Keratinocyte (primary cell): ENCODE results near the gene FES. TPM values are rescaled to one million over a fixed set of nuclear protein-coding genes. Genes with fewer than 3 reads are reported as not detected.

Experiments used
- DNase-seq: peaks from one replicate; pipeline ENCODE4 v3.0.0-alpha.2; 2011; ENCODE audit warnings: low read depth, missing footprints, low spot score
- FAIRE-seq: peaks from 2 replicates; lab custom pipeline; 2011; peaks lifted over from hg19 to GRCh38; lab: Jason Lieb, UNC
- H2AFZ ChIP-seq: 2 replicates; pipeline ENCODE4 v1.6.0; 2012; ENCODE audit warnings: low read length, control low read depth, inconsistent platforms; ENCODE audit not compliant: control insufficient read depth
- H3K27ac ChIP-seq: 2 replicates; pipeline ENCODE4 v1.5.1; 2011; ENCODE audit warnings: low read length; ENCODE audit not compliant: control insufficient read depth, insufficient read depth
- H3K27me3 ChIP-seq: 3 replicates; pipeline ENCODE4 v1.6.0; 2011; ENCODE audit warnings: low read length; ENCODE audit not compliant: control insufficient read depth, insufficient read depth; ENCODE audit errors: extremely low read depth
- H3K36me3 ChIP-seq, 2 experiments: 2 replicates in 1 of 2; 3 replicates in 1 of 2; pipeline ENCODE4 v1.5.1; 2011; ENCODE audit warnings: low read length in 2 of 2, mild to moderate bottlenecking in 1 of 2; ENCODE audit not compliant: control insufficient read depth in 2 of 2, insufficient read depth in 2 of 2; ENCODE audit errors: extremely low read depth in 1 of 2
- H3K4me1 ChIP-seq: 3 replicates; pipeline ENCODE4 v1.5.1; 2011; ENCODE audit warnings: low read length; ENCODE audit not compliant: control insufficient read depth, insufficient read depth; ENCODE audit errors: extremely low read depth
- H3K4me2 ChIP-seq: 3 replicates; pipeline ENCODE4 v1.6.0; 2011; ENCODE audit warnings: low read depth, low read length; ENCODE audit not compliant: control insufficient read depth, insufficient read depth; ENCODE audit errors: extremely low read depth
- H3K4me3 ChIP-seq, 3 experiments: fragments of 200-600 bp in 1 of 3; sonication (generic) in 1 of 3; 2 replicates in 2 of 3; 3 replicates in 1 of 3; pipeline ENCODE4 v1.5.1; 2011 to 2016; ENCODE audit warnings: low read length in 3 of 3, mild to moderate bottlenecking in 3 of 3, control low read depth in 2 of 3, inconsistent platforms in 1 of 3, low read depth in 1 of 3, mixed read lengths in 1 of 3, mixed run types in 1 of 3, moderate library complexity in 1 of 3; ENCODE audit not compliant: control insufficient read depth in 2 of 3, insufficient read depth in 2 of 3; ENCODE audit errors: extremely low read depth in 1 of 3
- H3K79me2 ChIP-seq: 2 replicates; pipeline ENCODE4 v1.6.0; 2012; ENCODE audit warnings: low read length; ENCODE audit not compliant: control insufficient read depth, insufficient read depth
- H3K9ac ChIP-seq: 3 replicates; pipeline ENCODE4 v1.6.0; 2011; ENCODE audit warnings: low read length; ENCODE audit not compliant: control insufficient read depth, insufficient read depth; ENCODE audit errors: extremely low read depth
- H3K9me1 ChIP-seq: 3 replicates; pipeline ENCODE4 v1.6.0; 2011; ENCODE audit warnings: low read length; ENCODE audit not compliant: control insufficient read depth, insufficient read depth; ENCODE audit errors: extremely low read depth
- H3K9me3 ChIP-seq: 2 replicates; pipeline ENCODE4 v1.5.1; 2012; ENCODE audit warnings: low read depth, low read length; ENCODE audit not compliant: control insufficient read depth
- H4K20me1 ChIP-seq: 3 replicates; pipeline ENCODE4 v1.6.0; 2011; ENCODE audit warnings: low read length; ENCODE audit not compliant: control insufficient read depth, insufficient read depth; ENCODE audit errors: extremely low read depth
- EZH2 ChIP-seq: IDR thresholded peaks from one replicate; pipeline ENCODE4 v1.6.1; 2012; ENCODE audit warnings: inconsistent platforms, mild to moderate bottlenecking, low read length, moderate library complexity
- dilution Hi-C: fragments of 300-500 bp; cut with MboI; formaldehyde crosslinking; loops from one replicate; pipeline ENCODE4 v1.7.0; 2020; ENCODE audit warnings: low sequenced_read_pairs; ENCODE audit not compliant: extremely low pct_ligation_motif_present
- polyA plus RNA-seq, 5 experiments: library from polyadenylated mRNA; depleted of rRNA in 3 of 5; stranded (reverse) in 3 of 5; stranded (forward) in 1 of 5; unstranded in 1 of 5; fragments of >200 nt; gene quantifications; 1 replicate in 1 of 5; 2 replicates in 3 of 5; 3 replicates in 1 of 5; pipeline versions ENCODE4 v1.2.1 to v1.2.3, GENCODE V29; 2011 to 2012; ENCODE audit warnings: missing spikeins in 2 of 5, low read depth in 1 of 5, low replicate concordance in 1 of 5
- TF ChIP-seq, protein P1 (sequence below), 3 experiments: IDR thresholded peaks in 1 of 3; conservative IDR thresholded peaks in 1 of 3; optimal IDR thresholded peaks in 1 of 3; 2 replicates in 2 of 3; 3 replicates in 1 of 3; pipeline versions ENCODE3 to v1.5.1; 2011; ENCODE audit warnings: low read length in 3 of 3, mild to moderate bottlenecking in 3 of 3, moderate library complexity in 2 of 3, control low read depth in 1 of 3, inconsistent platforms in 1 of 3; ENCODE audit not compliant: insufficient read depth in 2 of 3; ENCODE audit errors: extremely low read depth in 1 of 3

FES gene
- polyA plus RNA-seq, 1 donor (not counting 4 experiments of a cell fraction or from before 2014, with no cell fraction given), result 0.34 TPM

GRCh38 chr15:90865702-90866101 is 18.6 kb upstream of the FES start:
- Histone ChIP-seq H2AFZ (no peak overlapping the region), H3K27ac (no peak overlapping the region), H3K4me3 (no peak overlapping the region), H3K4me2 (no peak overlapping the region), H3K9ac (no peak overlapping the region), H3K27me3 (no peaks in the 10 kb centered on the region), H3K9me3 (no peaks in the 10 kb centered on the region), H4K20me1 (no peaks in the 10 kb centered on the region), H3K9me1 (peaks cover 5% of the 10 kb centered on the region), H3K79me2 (peaks cover 4% of the 10 kb centered on the region), H3K36me3 (no peaks in the 10 kb centered on the region), H3K4me1 (peaks cover 46% of the 10 kb centered on the region)
- FAIRE-seq (no peak), DNase-seq (no peak)
- TF ChIP-seq EZH2, result no peak
- TF ChIP-seq, protein P1, sequence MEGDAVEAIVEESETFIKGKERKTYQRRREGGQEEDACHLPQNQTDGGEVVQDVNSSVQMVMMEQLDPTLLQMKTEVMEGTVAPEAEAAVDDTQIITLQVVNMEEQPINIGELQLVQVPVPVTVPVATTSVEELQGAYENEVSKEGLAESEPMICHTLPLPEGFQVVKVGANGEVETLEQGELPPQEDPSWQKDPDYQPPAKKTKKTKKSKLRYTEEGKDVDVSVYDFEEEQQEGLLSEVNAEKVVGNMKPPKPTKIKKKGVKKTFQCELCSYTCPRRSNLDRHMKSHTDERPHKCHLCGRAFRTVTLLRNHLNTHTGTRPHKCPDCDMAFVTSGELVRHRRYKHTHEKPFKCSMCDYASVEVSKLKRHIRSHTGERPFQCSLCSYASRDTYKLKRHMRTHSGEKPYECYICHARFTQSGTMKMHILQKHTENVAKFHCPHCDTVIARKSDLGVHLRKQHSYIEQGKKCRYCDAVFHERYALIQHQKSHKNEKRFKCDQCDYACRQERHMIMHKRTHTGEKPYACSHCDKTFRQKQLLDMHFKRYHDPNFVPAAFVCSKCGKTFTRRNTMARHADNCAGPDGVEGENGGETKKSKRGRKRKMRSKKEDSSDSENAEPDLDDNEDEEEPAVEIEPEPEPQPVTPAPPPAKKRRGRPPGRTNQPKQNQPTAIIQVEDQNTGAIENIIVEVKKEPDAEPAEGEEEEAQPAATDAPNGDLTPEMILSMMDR (optimal IDR thresholded peaks at IDR 0.05 in 1 of 3, IDR thresholded peaks at IDR 0.05 in 1 of 3, conservative IDR thresholded peaks at IDR 0.05 in 1 of 3; ENCODE audit: extremely low read depth in 1 of 3, insufficient read depth in 2 of 3, low read length in 3 of 3), result no peak
- dilution Hi-C loops, result no loop called here

DNA sequence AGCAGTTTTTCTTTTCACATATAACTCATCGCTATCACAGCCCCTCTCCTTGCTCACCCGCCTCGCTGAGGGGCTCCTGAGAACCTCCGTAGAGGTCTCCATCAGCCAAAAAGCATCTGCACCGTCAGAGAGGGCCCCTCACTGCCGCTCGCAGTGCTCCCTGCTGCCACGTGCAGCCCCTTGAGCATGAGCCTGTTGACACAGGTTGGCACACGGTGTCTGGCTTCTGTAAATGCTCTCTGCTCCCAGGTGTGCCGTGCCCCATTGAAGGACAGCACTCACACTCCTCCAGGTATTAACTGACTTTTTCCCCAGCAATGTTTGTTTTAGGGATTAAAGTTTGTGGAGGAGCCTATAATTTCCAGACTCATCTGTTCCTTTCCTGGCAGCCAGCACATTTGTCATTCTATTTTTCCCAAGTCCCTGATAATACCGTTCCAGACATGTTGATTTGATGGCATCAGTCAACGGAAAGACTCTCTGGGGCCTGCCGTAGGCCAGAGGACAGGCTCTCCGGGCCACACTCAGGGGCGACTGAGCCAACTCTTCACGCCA is 18.1 kb upstream of the FES start:
- H3K4me1 ChIP-seq, result peaks cover 48% of the 10 kb centered on the region
- no peak overlapping the region for H3K9ac ChIP-seq
- no peaks in the 10 kb centered on the region for H3K27me3 ChIP-seq
- dilution Hi-C loops, result no loop called here
- peaks cover 5% of the 10 kb centered on the region for H3K9me1 ChIP-seq
- TF ChIP-seq EZH2, result no peak
- TF ChIP-seq, protein P1 (optimal IDR thresholded peaks at IDR 0.05 in 1 of 3, IDR thresholded peaks at IDR 0.05 in 1 of 3, conservative IDR thresholded peaks at IDR 0.05 in 1 of 3; ENCODE audit: extremely low read depth in 1 of 3, insufficient read depth in 2 of 3, low read length in 3 of 3), result no peak
- no peak for FAIRE-seq
- H3K79me2 ChIP-seq, result peaks cover 8% of the 10 kb centered on the region
- H4K20me1 ChIP-seq, result no peaks in the 10 kb centered on the region
- H2AFZ ChIP-seq, result no peak overlapping the region
- H3K4me2 ChIP-seq, result no peak overlapping the region
- no peaks in the 10 kb centered on the region for H3K36me3 ChIP-seq
- H3K9me3 ChIP-seq, result no peaks in the 10 kb centered on the region
- no peak overlapping the region for H3K4me3 ChIP-seq
- no peak for DNase-seq
- H3K27ac ChIP-seq, result no peak overlapping the region
